Stimulated activated CD8-positive, alpha-beta memory T cell treated with anti-CD3 and anti-CD28 coated beads, Interleukin-4, amount 100 ng/mL, for 24 hours (primary cell): ENCODE results near the gene RNASE2.
"Not testable (repeated sequence)": the region's sequence is repeated elsewhere in the genome, so short reads cannot be mapped to it uniquely, and the experiment has no call there.

ENCODE experiments used
- DNase-seq: peaks from one replicate; pipeline ENCODE4 v3.0.0-alpha.2; 2020; ENCODE audit warnings: low read depth

Gene RNASE2

GRCh38 chr14:20982646-20983369 lies 27.5 kb downstream of the RNASE2 start:
- DNase-seq: no peak

DNA sequence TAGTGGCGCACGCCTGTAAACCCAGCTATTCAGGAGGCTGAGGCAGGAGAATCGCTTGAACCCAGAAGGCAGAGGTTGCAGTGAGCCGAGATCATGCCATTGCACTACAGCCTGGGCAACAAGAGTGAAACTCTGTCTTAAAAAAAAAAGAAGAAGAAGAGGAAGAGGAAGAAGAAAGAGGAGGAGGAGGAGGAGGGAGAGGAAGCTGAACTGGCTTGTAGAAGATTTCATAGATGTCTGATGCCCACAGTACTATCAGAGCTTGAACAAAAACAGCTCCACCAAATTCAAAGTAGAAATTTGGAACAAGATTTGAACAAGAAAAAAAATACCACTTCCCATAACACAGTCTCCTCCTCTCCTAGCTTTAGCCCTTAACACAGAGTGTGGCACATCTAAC lies 30.4 kb downstream of the RNASE2 start:
- not testable (repeated sequence) for DNase-seq

- no peak for DNase-seq
Measured at GRCh38 chr14:20986811-20987210, 31.5 kb downstream of the RNASE2 start.

GRCh38 chr14:20988717-20989470 lies 33.6 kb downstream of the RNASE2 start:
- DNase-seq: no peak

DNA sequence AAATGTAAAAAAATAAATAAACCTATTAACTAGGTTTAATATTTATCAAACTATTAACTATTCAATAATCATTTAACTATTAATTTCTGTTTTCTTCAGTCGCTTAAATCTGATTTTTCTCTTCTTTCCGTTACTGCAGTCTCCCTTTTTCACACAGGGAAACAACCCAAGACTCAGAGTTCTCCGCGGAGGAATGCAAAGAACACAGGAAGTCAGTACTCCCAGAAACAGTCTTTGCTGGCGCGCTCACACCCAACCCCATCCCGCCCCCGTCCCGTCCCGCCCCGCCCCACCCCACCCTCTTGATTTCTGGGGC lies 34.1 kb downstream of the RNASE2 start:
- no peak for DNase-seq

GRCh38 chr14:20989787-20990600 lies 34.7 kb downstream of the RNASE2 start, which contains the start of gene METTL17:
TSS of gene METTL17 (plus strand) at chr14:20989980. CDS start at chr14:20990003, 23 bp downstream.
- DNase-seq: peak; percentile 79

DNA sequence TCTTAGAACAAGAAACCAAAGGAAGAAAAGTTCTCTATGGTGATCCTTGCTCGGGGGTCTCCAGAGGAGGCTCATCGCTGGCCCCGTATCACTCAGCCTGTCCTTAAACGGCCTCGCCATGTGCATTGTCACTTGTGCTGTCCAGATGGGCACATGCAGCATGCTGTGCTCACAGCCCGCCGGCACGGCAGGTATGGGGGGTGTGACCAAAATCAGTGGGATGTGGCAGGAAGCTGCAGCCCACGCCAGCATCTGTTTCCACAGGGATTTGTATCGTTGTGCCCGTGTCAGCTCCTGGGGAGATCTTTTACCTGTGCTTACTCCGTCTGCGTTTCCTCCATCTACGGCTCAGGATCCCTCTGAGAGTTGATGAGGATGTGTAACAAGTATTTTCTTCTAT lies 41.2 kb downstream of the RNASE2 start:
- no peak for DNase-seq

DNA sequence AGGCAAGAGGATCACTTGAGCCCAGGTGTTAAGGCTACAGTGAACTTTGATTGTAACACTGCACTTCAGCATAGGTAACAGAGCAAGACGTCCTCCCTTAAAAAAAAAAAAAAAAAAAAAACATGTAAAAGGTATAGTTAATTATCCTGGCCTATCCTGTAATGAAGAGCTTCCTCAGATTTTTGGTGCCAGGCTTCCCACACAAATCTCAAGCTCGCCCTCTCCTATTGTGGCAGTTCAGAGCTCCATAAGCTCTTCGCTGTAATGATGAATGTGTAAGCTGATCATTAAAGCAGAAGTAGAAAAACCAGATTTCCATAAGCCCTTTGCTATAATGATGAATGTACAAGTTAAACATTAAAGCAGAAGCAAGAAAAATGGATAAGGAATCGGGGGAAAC lies 41.8 kb downstream of the RNASE2 start:
- DNase-seq: no peak

DNA sequence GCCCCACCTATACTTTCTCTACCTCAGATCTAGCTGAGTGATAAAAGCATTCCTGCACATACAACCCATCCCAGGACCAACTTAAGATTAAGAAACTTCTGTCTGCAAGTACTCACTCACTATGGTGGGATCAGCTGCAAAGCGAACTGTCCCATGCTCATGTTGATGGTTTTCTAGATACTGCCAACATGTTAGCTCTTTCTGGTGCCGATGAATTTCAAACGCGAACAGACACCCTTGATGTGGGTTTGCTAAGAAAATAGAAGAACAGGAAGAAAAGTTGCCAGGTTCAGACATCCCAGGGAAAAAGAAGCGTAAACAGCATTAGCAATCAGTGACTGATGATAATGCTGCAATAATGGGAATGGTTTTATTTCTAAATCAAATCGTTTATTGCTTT lies 42.3 kb downstream of the RNASE2 start:
- DNase-seq: no peak

DNA sequence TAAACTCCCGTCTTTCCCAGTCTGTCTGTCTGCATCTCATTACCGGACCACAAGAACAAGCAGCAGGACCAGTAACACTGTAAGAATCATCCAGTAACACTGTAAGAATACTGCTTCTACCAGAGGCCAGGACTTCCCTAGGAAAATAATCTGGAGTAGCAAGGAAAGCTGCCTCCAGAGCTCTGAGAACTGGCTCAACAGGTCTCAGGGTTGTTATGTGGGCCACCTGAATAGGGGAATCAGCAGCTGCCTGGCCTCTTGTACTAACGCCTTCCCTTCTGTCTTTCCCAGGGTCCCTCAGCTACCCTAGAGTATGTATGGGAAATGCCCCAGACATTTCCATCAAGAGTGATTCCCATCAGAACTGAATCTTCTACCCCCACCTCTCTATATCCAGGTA lies 42.9 kb downstream of the RNASE2 start:
- no peak for DNase-seq

- DNase-seq: no peak
Measured at GRCh38 chr14:20998674-20999366, 43.5 kb downstream of the RNASE2 start, which contains the start of gene SLC39A2. TSS of gene SLC39A2 (plus strand) at chr14:20999293. CDS start at chr14:20999447, 154 bp downstream.

- DNase-seq: no peak
Measured at GRCh38 chr14:20999591-20999990, 44.3 kb downstream of the RNASE2 start.

GRCh38 chr14:21001218-21001617 lies 45.9 kb downstream of the RNASE2 start:
- no peak for DNase-seq

- DNase-seq: no peak
Measured at GRCh38 chr14:21003788-21004346, 48.6 kb downstream of the RNASE2 start.
